Peyer's patch (tissue), 4 donors: Measurements from ENCODE around the gene MMP10.

ENCODE experiments used
- CTCF ChIP-seq, 6 experiments: fragments of 450-650 bp in 4 of 6; fragments of 200-600 bp in 2 of 6; sonication (generic) in 1 of 6; IDR thresholded peaks; one replicate each; pipeline ENCODE4 v1.5.1; 2017 to 2019; ENCODE audit warnings: antibody characterized with exemption in 6 of 6, mild to moderate bottlenecking in 3 of 6, moderate library complexity in 1 of 6
- POLR2A ChIP-seq, 2 donors: fragments of 450-650 bp; IDR thresholded peaks; one replicate each; pipeline ENCODE4 v1.5.1; 2017; ENCODE audit warnings: antibody characterized with exemption in 2 of 2, mild to moderate bottlenecking in 2 of 2, moderate library complexity in 2 of 2

GRCh38 chr11:102761646-102762238, 18.7 kb downstream of the MMP10 start:
- TF ChIP-seq CTCF (IDR thresholded peaks at IDR 0.05), result no peak
- TF ChIP-seq POLR2A (IDR thresholded peaks at IDR 0.05), result no peak
